ENCODE results near the gene UBE2O. TPM values are rescaled to one million over a fixed set of nuclear protein-coding genes. Genes with fewer than 3 reads are reported as not detected.

The UBE2O gene
- total RNA-seq, 1 donor from 2014 or later: 18.1 TPM

GRCh38 chr17:76467366-76467765 is 14.4 kb upstream of the UBE2O start, which contains the start of gene AANAT:
TSS of gene AANAT (plus strand) at chr17:76467603. CDS start at chr17:76468747, 1,144 bp downstream.
- DNase-seq: peak; percentile 61

GRCh38 chr17:76466775-76467130 is 13.8 kb upstream of the UBE2O start:
- DNase-seq: no peak

GRCh38 chr17:76462556-76463290 is 9.8 kb upstream of the UBE2O start:
- DNase-seq: no peak

DNA sequence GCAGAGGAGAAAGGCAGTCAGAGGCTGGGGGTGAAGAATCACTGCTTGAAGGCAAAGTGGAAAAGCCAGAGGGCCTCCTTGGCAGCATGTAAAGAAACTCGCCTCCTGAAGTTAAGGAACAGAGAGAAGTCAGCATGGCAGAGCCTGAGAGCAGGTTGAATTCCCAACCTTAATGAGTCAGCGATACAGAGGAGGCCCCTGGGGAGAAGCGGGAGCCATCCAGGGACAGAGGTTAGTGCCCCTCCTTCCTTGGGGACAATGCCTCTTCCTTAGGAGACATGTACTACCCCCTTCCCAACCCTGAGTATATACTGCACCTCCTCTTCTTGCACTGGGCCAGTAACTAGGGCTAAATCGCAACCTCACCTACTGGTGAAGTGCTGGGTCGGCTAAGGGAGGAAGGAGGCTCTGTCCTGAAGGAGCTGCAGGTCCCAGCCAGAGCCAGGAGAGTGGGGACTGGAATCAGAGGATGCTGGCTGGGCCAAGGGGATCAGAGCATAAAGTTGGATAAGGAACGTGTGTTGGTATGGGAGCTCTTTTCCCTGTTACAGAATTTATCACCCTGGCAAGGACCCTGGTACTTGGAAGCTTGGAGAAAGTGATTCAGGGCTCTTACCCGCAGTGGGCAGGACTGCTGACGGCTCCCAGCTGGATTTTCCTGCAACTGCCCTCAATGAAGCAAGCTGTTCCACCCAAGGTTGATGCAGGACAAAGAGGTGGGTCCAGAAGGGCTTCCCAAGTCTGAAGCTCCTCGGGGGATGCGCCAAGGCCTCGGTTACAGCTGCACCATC is 9.0 kb upstream of the UBE2O start:
- no peak for DNase-seq

DNA sequence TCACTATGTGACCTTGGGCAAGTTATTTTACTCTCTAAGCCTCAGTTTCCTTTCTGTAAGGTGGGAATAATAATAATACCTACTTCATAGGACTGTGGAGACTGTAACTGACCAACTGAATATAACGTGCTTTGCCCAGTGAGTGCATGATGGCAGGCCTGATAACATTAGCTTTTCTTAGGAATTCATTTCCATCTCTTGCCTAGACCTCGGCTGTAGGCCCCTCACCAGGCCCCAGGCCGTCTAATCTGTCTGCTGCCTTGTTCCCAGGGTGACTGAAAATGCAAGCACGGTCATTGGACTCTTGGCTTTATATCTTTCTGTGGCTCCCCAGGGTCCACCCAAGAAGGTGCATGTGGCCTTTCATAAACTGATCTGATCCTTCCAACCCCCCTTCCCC is 6.7 kb upstream of the UBE2O start:
- DNase-seq: no peak

- DNase-seq: peak; percentile 37
Observed at GRCh38 chr17:76458580-76459490, 5.9 kb upstream of the UBE2O start.

DNA sequence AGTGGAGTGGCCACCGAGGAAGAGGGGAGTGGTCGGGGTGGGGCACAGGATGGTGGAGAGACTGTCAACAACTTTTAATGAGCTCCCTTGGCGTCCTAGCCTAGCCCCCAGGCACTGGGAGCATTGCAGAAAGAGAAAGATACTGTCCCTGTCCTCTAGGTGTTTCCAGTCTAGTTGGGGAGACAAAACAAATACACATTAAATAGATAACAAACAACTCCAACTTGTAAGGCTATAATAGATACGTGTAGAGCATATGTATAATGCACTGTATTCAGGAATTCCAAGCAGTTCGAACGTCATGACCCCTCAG is 435 bp upstream of the UBE2O start:
- no peak for DNase-seq

GRCh38 chr17:76452127-76452659 is 759 bp downstream of the UBE2O start:
- DNase-seq: no peak

- no peak for DNase-seq
Observed at GRCh38 chr17:76451506-76451905, 1.4 kb downstream of the UBE2O start.

GRCh38 chr17:76449126-76449525 is 3.8 kb downstream of the UBE2O start:
- no peak for DNase-seq

DNA sequence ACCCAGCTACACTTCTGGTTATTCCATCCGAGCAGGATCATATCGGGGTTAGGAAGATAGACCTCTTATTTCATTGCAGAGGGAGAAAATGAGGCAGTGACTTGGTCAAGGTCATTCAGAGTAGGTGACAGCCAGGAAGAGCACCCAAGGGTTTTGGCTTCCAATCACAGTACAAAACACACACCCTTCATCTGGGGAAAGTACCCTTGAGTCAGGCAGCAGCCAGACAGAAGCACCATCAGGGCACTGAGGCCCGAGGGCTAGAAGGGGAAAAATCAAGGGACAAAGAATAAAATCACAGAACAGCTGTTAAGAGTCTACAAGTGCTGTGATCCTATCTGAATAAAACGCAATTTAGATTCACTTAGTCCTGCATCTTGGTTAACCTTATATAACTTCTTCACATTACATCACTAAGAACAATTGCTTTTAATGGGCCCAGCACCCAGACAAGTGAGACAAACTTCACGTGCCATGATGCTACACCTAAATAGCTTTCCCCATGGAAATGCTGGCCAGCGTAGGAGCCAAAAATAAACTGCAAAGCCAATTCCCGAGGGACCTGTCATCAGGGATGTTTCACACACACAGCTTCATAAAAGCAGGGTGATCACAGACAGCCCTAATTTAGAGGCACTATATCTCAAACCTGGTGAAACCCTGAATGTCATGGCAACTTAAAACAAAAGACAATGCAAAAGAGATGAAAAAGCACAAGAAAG is 4.9 kb downstream of the UBE2O start:
- DNase-seq: no peak

GRCh38 chr17:76446449-76447231 is 6.3 kb downstream of the UBE2O start:
- DNase-seq: no peak

DNA sequence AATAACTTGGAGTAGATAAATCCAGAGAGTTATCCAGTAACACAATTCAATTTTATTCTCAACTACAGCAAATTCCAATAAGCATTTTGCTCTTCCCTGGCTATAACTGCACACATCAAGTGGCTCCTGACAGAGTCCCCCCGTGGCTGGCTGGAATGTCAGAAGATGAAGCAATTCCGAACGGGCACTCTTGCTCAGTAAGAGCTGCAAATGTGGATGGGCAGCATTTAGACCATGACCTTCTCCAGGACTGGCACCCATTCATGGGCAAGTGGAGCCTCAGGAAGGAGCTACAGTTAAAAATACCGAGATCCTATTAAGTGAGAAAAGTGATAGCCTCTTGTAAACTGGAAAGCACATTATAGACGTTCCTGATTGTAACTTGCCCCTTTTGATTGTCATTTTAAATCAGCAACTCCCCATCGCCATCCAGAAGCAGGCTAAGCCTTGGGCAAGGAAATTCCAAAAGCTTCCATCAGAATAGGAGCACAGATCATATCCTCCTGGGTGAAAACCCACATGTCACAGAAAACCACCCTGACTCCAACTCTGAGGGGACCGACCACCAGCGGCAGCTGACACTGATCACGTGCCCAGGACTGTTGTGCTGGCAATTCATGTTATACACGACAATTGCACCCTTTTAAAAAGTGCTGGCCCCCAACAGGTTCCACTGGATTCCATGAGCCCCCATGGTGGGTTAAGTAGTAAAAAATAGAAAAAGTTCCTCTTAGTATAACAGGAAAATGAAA is 7.1 kb downstream of the UBE2O start:
- no peak for DNase-seq

- no peak for DNase-seq
Observed at GRCh38 chr17:76444518-76445311, 8.2 kb downstream of the UBE2O start.

DNA sequence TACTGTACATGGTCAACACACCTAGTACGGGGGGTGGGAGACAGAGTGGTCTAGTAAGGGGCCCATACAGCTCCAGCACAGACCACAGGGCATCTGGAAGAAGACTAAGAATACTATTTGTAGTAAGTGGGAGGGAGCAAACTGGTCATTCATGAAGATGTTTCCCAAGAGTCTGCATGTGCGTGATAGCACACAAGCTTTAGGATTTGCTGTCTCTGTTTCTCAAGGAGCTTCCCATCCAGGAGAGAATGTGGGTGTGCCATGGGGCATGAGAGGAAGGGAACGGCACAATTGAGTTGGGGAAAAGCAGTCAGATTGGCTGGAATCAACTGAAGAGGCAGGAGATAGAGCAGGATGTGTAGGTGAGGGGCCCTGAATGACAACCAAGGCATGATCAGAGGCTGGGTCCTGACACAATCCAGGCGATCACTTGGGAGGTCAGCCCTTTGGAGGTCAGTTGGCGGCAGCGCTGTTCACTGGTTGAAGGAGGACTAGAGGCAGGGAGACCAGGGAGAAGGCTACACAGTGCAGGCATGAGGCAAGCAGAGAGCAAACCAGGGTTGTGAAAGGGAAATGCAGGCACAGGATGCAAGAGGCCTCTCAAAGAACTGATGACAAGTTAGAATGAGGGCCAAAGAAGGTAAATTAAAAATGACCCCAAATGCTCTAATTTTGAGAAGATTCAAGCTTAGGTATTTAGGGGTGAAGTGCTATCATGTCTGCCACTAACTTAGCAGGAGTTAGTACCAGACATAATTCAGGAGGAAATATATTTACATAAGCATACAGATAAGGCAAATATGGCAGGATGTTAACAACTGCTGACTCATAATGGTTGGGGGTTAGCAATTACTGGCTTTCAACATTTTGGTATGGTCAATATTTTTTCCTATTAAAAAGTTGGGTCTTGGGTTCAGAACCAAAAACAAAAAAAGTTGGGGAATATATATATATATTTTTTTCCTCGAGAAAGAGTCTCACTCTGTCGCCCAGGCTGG is 10.3 kb downstream of the UBE2O start:
- no peak for DNase-seq

GRCh38 chr17:76441686-76442340 is 11.1 kb downstream of the UBE2O start:
- no peak for DNase-seq

DNA sequence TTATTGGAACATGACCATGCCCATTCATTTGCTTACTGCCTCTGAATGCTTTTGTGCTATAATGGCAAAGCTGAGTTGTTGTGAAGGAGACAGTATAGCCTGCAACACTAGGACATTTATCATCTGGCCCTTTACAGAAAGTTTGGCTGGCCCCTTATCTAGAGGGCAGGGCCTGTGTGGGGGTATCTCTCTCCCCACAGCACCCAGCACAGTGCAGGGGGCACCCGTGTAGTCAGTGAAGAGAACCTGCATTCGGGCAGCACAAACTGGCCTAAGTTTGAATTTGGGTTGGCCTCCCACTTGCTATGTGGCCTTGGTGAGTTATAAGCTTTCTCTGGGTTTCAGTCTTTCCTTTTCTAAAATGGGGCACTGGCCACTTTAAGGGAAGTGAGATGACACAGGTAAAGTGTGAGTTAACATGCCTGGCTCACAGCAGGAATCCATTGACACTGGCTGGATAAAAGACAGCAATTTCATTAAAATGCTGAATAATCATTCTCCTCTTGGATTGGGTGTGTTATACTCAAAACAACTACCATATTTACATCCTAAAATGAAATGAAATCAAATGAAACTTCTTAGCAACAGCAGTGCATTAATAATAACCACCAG is 12.1 kb downstream of the UBE2O start:
- DNase-seq: no peak
